Lung (tissue), 12 donors: ENCODE results near the gene TRIM5. TPM values are rescaled to one million over a fixed set of nuclear protein-coding genes. Genes with fewer than 3 reads are reported as not detected.

Source experiments
- ATAC-seq: fragments of 200-7000 bp; cut with Tn5 transposase; one replicate; pipeline ENCODE4 v1.9.1; 2020; ENCODE audit warnings: moderate number of reproducible peaks; ENCODE audit not compliant: insufficient read depth, low FRiP score
- DNase-seq, 3 donors: peaks; one replicate each; pipeline ENCODE4 v3.0.0-alpha.2; 2013 to 2017
- H3K27ac ChIP-seq, 2 donors: one replicate each; pipeline ENCODE4 v1.5.1; 2013; ENCODE audit warnings: mild to moderate bottlenecking in 2 of 2, moderate library complexity in 2 of 2, control low read depth in 1 of 2, inconsistent platforms in 1 of 2, low read depth in 1 of 2, low read length in 1 of 2
- H3K27me3 ChIP-seq, 3 donors: one replicate each; pipeline ENCODE4 v1.5.1; 2013; ENCODE audit warnings: low read length in 2 of 3; ENCODE audit not compliant: control insufficient read depth in 3 of 3, insufficient read depth in 3 of 3
- H3K36me3 ChIP-seq, 4 donors: one replicate each; pipeline ENCODE4 v1.5.1; 2013; ENCODE audit warnings: low read length in 4 of 4, mild to moderate bottlenecking in 1 of 4, moderate library complexity in 1 of 4; ENCODE audit not compliant: control insufficient read depth in 4 of 4, insufficient read depth in 4 of 4
- H3K4me1 ChIP-seq, 5 donors: one replicate each; pipeline ENCODE4 v1.5.1; 2013; ENCODE audit warnings: low read length in 5 of 5, mild to moderate bottlenecking in 2 of 5, moderate library complexity in 1 of 5; ENCODE audit not compliant: control insufficient read depth in 5 of 5, insufficient read depth in 5 of 5
- H3K4me3 ChIP-seq: one replicate; pipeline ENCODE4 v1.5.1; 2013; ENCODE audit warnings: mild to moderate bottlenecking, control low read depth, moderate library complexity
- H3K9ac ChIP-seq, 2 donors: one replicate each; pipeline ENCODE4 v1.5.1; 2013; ENCODE audit warnings: low read length in 2 of 2, control low read depth in 1 of 2; ENCODE audit not compliant: insufficient read depth in 1 of 2
- H3K9me3 ChIP-seq, 4 donors: one replicate each; pipeline ENCODE4 v1.5.1; 2013; ENCODE audit warnings: low read length in 3 of 4, mild to moderate bottlenecking in 1 of 4, moderate library complexity in 1 of 4; ENCODE audit not compliant: control insufficient read depth in 4 of 4, insufficient read depth in 3 of 4
- WGBS, 2 donors: extraction: QIAGEN DNeasy Blood & Tissue Kit; methylation state at CpG; one replicate each; pipeline ENCODE4 v1.1.7; 2013; 5-methylcytosine and 5-hydroxymethylcytosine counted together
- polyA plus RNA-seq, 2 donors: library from polyadenylated mRNA; stranded (reverse); fragments of 200-250 nt; gene quantifications; one replicate each; pipeline ENCODE4 v1.2.1, GENCODE V29; 2013
- total RNA-seq, 2 donors: library from RNA; depleted of rRNA in 1 of 2; stranded (reverse); fragments of >200 nt in 1 of 2; gene quantifications; one replicate each; pipeline ENCODE4 v1.2.1, GENCODE V29; 2014 to 2021
- TF ChIP-seq, protein P1 (sequence below): IDR thresholded peaks from 2 replicates; pipeline ENCODE4 v1.5.1; 2012; ENCODE audit warnings: mild to moderate bottlenecking; ENCODE audit errors: control extremely low read depth, extremely low read depth
- donor health status: control.
- donor health status: control.
- donor health status: Bipolar disorder and iron deficiency.
- donor health status: healthy.
- donor health status: DM: yes; HTN: yes; CAD: no.

TRIM5 gene
- total and polyA plus RNA-seq, 4 donors = 12.3 to 46.0 (median 24.7) TPM

DNA sequence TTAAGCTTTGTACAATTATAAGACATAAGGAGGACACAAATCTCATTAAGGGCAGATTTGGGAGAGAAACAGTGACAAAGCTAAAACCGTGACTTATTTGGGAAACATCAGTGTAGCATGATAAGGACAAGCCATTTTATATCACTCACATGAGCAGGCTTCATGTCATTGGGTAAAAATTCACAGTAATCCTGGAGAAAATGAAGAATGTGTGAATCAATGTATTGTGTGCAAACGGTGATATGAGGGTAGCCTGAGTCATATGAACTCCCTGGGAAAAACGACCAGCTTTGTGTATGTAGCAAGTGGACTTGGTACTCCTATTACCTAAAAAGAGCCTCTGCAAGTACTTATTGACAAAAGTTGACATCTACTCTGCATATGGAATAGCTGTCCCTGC, 66.1 kb downstream of the TRIM5 start:
- ATAC-seq = no peak
- peaks cover 0 to 7% (median 5%) of the 10 kb centered on the region in 5 donors for H3K4me1 ChIP-seq
- 88 to 89% methylated on average over 3 of the region's 3 CpGs for WGBS, 2 donors

More for the DNA sequence above, 66.1 kb downstream of the TRIM5 start:
- TF ChIP-seq, protein P1, sequence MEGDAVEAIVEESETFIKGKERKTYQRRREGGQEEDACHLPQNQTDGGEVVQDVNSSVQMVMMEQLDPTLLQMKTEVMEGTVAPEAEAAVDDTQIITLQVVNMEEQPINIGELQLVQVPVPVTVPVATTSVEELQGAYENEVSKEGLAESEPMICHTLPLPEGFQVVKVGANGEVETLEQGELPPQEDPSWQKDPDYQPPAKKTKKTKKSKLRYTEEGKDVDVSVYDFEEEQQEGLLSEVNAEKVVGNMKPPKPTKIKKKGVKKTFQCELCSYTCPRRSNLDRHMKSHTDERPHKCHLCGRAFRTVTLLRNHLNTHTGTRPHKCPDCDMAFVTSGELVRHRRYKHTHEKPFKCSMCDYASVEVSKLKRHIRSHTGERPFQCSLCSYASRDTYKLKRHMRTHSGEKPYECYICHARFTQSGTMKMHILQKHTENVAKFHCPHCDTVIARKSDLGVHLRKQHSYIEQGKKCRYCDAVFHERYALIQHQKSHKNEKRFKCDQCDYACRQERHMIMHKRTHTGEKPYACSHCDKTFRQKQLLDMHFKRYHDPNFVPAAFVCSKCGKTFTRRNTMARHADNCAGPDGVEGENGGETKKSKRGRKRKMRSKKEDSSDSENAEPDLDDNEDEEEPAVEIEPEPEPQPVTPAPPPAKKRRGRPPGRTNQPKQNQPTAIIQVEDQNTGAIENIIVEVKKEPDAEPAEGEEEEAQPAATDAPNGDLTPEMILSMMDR = no peak
- H3K36me3 ChIP-seq = no peaks in the 10 kb centered on the region
- H3K4me3 ChIP-seq = no peak overlapping the region
- DNase-seq = no peak
- H3K9me3 ChIP-seq = no peaks in the 10 kb centered on the region
- no peak overlapping the region for H3K9ac ChIP-seq
- no peak overlapping the region for H3K27ac ChIP-seq
- H3K27me3 ChIP-seq = no peaks in the 10 kb centered on the region

Other genes with a start within 250 kb of the TRIM5 start
- gene OR51I1, start 243.6 kb downstream of the TRIM5 start, total RNA-seq = 1 to 10 TPM in 1 of 2 donors, not detected in 1; 3.2 TPM
- not detected for gene OR51I1, start 243.6 kb downstream of the TRIM5 start, polyA plus RNA-seq
- gene OR51I2, start 235.8 kb downstream of the TRIM5 start, total RNA-seq = not detected
- gene OR51I2, start 235.8 kb downstream of the TRIM5 start, polyA plus RNA-seq = not detected
- not detected for gene OR52D1, start 196.4 kb downstream of the TRIM5 start, total RNA-seq
- not detected for gene OR52D1, start 196.4 kb downstream of the TRIM5 start, polyA plus RNA-seq
- 1 to 10 TPM in 1 of 2 donors, under 1 TPM in 1; 0.28 to 1.4 TPM for gene UBQLN3, start 175.1 kb downstream of the TRIM5 start, total RNA-seq
- under 1 TPM in 1 of 2 donors, not detected in 1; 0.06 TPM for gene UBQLN3, start 175.1 kb downstream of the TRIM5 start, polyA plus RNA-seq
- gene UBQLNL, start 168.4 kb downstream of the TRIM5 start, total RNA-seq = under 1 TPM; 0.74 to 0.85 TPM
- gene UBQLNL, start 168.4 kb downstream of the TRIM5 start, polyA plus RNA-seq = under 1 TPM; 0.16 to 0.39 TPM
- 1 to 10 TPM in 1 of 2 donors, under 1 TPM in 1; 0.40 to 2.8 TPM for gene OR52H1, start 136.5 kb downstream of the TRIM5 start, total RNA-seq
- gene OR52H1, start 136.5 kb downstream of the TRIM5 start, polyA plus RNA-seq = under 1 TPM in 1 of 2 donors, not detected in 1; 0.03 TPM
- gene OR52B6, start 104.2 kb downstream of the TRIM5 start, total RNA-seq = not detected
- gene OR52B6, start 104.2 kb downstream of the TRIM5 start, polyA plus RNA-seq = not detected
- gene TRIM6, start 88.4 kb downstream of the TRIM5 start, total RNA-seq = 1 to 10 TPM; 2.5 to 4.2 TPM
- gene TRIM6, start 88.4 kb downstream of the TRIM5 start, polyA plus RNA-seq = 1 to 10 TPM; 2.1 to 3.1 TPM
- 10 to 100 TPM in 1 of 2 donors, 1 to 10 TPM in 1; 8.5 to 10.9 TPM for gene TRIM34, start 60.1 kb downstream of the TRIM5 start, total RNA-seq
- gene TRIM34, start 60.1 kb downstream of the TRIM5 start, polyA plus RNA-seq = 1 to 10 TPM; 4.1 to 8.0 TPM
- 100 to 1,000 TPM; 107 to 128 TPM for gene TRIM22, start 4.7 kb upstream of the TRIM5 start, total RNA-seq
- 100 to 1,000 TPM in 1 of 2 donors, 10 to 100 TPM in 1; 59.0 to 173 TPM for gene TRIM22, start 4.7 kb upstream of the TRIM5 start, polyA plus RNA-seq
- gene OR56B1, start 51.4 kb upstream of the TRIM5 start, total RNA-seq = not detected
- under 1 TPM; 0.03 to 0.08 TPM for gene OR56B1, start 51.4 kb upstream of the TRIM5 start, polyA plus RNA-seq
- gene OR52N4, start 69.2 kb upstream of the TRIM5 start, total RNA-seq = under 1 TPM; 0.26 to 0.28 TPM
- gene OR52N4, start 69.2 kb upstream of the TRIM5 start, polyA plus RNA-seq = under 1 TPM; 0.31 to 0.41 TPM
- not detected for gene OR52N5, start 98.3 kb upstream of the TRIM5 start, total RNA-seq
- gene OR52N5, start 98.3 kb upstream of the TRIM5 start, polyA plus RNA-seq = not detected
- gene OR52N1, start 106.2 kb upstream of the TRIM5 start, total RNA-seq = not detected
- not detected for gene OR52N1, start 106.2 kb upstream of the TRIM5 start, polyA plus RNA-seq
- not detected for gene OR52N2, start 123.8 kb upstream of the TRIM5 start, total RNA-seq
- under 1 TPM in 1 of 2 donors, not detected in 1; 0.06 TPM for gene OR52N2, start 123.8 kb upstream of the TRIM5 start, polyA plus RNA-seq
- not detected for gene OR52E6, start 156.8 kb upstream of the TRIM5 start, total RNA-seq
- gene OR52E6, start 156.8 kb upstream of the TRIM5 start, polyA plus RNA-seq = not detected
- gene OR52E8, start 172.6 kb upstream of the TRIM5 start, total RNA-seq = under 1 TPM in 1 of 2 donors, not detected in 1; 0.18 TPM
- not detected for gene OR52E8, start 172.6 kb upstream of the TRIM5 start, polyA plus RNA-seq
- gene OR52E4, start 195.6 kb upstream of the TRIM5 start, total RNA-seq = not detected
- gene OR52E4, start 195.6 kb upstream of the TRIM5 start, polyA plus RNA-seq = not detected
- gene OR52E5, start 208.1 kb upstream of the TRIM5 start, total RNA-seq = not detected
- gene OR52E5, start 208.1 kb upstream of the TRIM5 start, polyA plus RNA-seq = not detected